ENCODE data around the gene PIWIL4. TPM values are rescaled to one million over a fixed set of nuclear protein-coding genes. Genes with fewer than 3 reads are reported as not detected.
"Not testable (repeated sequence)": the region's sequence is repeated elsewhere in the genome, so short reads cannot be mapped to it uniquely, and the experiment has no call there.

Gene PIWIL4
- total RNA-seq, 1 experiment from 2014 or later = 0.20 TPM

DNA sequence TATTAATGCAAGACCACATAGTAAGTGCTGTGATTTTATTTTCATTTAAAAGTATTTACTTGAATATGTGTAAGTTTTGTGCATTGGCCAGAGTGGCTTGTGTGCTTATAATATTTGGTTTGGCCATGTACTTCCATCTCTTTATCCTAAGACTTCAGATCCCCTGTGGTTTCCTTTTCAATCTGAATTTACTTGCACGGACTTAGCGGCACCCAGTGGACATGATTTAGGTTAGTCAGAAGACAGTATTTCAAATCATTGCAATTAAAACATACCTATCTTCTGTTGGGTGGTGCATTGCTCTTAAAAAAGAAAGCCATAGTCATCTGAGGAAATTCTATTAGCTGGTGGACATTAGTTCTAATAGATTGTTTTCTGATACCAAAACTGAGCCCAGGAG, 30.7 kb downstream of the PIWIL4 start:
- no peak for DNase-seq
- no peaks in the 10 kb centered on the region for H3K27me3 ChIP-seq

DNA sequence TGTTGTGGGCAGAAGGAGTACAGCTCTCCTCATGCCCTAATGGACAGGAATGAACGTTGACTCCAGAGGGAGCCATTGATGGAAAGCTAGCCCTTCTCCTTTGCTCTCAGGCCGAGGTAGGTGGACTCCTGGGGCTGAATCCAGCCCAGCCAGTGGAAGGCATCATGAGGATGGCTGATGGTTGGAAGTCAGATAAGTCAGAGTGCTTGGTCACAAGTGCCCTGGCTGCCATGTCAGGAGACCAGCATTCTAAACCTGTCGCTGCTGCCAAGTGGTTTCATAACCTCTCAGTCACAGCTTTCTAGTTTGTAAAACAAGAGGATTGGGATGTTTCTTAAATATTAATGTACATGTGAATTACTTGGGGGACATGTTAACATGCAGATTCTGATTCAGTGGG, 32.3 kb downstream of the PIWIL4 start:
- no peaks in the 10 kb centered on the region for H3K36me3 ChIP-seq
- H3K4me3 ChIP-seq = no peak overlapping the region
- H3K27me3 ChIP-seq = no peaks in the 10 kb centered on the region
- DNase-seq = no peak
- H3K9me3 ChIP-seq = no peaks in the 10 kb centered on the region

More for the DNA sequence above, 30.7 kb downstream of the PIWIL4 start:
- no peak overlapping the region for H3K4me3 ChIP-seq
- no peaks in the 10 kb centered on the region for H3K9me3 ChIP-seq
- no peaks in the 10 kb centered on the region for H3K36me3 ChIP-seq

DNA sequence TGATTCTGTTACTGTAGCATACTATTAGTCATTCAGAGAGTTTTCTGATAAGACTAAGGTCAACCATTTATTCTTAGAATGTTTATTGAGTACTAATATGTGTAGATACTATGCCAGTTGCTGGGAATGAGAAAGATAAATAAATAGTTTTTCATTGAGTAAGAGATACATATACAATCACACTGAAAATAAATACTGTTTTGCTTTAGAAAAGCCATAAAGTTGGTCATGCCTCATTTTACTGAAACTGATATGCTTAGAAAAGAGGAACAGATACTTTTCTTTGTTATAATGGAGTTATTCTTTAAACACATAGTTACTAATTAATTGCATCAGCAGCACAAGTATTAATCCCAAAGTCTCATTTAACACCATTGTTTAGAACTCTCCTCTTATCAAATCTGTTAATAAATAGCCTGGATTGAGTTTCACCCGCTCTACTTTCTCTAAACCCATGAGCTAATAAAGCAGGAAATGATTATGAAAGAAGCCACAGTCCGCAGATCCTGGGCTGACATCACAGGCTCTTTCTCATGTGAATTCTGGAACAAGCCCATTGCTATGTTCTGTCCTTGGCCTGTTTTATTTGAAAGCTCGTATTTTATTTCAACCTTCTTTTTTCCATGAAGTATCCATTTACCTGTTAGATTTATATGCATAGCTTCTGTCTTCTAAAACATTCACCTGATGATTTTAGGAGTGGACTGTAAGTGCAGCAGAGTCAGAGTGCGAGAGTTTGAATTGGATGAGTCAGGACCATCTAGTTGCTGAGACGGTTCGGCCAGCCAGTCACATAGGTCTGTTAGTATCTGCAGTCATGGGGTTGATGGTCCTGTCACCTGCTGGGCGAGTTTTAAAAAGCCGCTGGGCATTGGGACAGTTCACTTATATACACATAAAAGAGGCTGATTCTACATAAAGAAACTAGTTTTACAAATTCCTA, 35.5 kb downstream of the PIWIL4 start:
- Histone ChIP-seq H3K36me3 (no peaks in the 10 kb centered on the region), H3K27me3 (no peaks in the 10 kb centered on the region), H3K4me3 (no peak overlapping the region), H3K9me3 (no peaks in the 10 kb centered on the region)
- DNase-seq = peak; percentile 80

DNA sequence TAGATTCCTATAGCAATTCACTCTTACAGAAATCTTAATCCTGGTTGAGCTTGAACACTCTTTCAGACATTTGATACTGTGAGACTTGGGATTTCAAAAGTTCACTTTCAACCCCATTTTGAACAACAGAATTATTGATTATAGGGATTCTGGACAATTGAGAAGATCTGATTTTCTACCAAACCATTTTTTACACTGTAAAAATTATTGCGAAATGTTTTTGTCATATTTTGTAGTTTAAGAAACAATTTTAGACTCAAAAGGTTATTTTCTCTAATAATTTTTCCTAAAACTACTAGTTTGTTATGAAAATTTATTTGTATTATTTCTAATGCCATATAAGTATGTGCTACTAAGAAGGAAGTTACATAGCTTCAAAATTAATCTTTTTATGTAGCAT, 36.4 kb downstream of the PIWIL4 start:
- Histone ChIP-seq H3K36me3 (no peaks in the 10 kb centered on the region), H3K4me3 (no peak overlapping the region), H3K9me3 (no peaks in the 10 kb centered on the region), H3K27me3 (no peaks in the 10 kb centered on the region)
- no peak for DNase-seq

DNA sequence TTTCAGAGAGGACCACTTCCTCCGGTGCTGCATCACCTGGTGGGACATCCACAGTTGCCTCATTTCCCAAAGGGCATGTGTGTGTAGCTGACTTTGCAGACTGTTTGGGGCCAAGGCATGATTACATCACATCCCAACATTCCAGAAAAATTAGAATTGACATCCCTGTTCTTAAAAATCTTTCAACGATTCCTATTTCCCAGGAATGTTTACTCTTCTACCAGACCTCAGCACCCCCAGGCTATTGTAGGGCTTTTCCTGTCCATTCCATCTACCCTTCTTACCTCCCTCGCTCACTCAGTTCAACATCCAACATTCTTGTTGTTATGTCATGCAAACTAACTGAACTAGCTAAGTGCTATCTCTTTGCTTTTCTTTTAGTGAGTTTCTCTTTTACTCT, 37.3 kb downstream of the PIWIL4 start:
- Histone ChIP-seq H3K9me3 (no peaks in the 10 kb centered on the region), H3K27me3 (no peaks in the 10 kb centered on the region), H3K36me3 (no peaks in the 10 kb centered on the region), H3K4me3 (no peak overlapping the region)
- DNase-seq = no peak

DNA sequence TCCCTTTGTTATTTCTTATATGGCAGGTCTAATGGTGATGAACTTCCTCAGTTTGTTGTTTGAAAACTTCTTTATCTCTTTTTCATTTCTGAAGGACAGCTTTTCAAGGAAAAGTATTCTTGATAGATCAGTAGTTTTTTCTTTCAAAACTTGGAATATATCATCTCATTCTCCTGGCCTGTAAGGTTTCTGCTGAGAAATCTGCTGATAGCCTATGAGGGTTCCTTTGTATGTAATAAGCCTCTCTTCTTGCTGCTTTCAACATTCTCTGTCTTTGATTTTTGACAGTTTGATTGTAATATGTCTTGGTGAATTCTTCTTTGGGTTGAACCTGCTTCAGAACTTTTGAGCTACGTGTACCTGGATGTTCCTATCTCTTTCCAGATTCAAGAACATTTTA, 46.0 kb downstream of the PIWIL4 start:
- no peak overlapping the region for H3K4me3 ChIP-seq
- no peak for DNase-seq

DNA sequence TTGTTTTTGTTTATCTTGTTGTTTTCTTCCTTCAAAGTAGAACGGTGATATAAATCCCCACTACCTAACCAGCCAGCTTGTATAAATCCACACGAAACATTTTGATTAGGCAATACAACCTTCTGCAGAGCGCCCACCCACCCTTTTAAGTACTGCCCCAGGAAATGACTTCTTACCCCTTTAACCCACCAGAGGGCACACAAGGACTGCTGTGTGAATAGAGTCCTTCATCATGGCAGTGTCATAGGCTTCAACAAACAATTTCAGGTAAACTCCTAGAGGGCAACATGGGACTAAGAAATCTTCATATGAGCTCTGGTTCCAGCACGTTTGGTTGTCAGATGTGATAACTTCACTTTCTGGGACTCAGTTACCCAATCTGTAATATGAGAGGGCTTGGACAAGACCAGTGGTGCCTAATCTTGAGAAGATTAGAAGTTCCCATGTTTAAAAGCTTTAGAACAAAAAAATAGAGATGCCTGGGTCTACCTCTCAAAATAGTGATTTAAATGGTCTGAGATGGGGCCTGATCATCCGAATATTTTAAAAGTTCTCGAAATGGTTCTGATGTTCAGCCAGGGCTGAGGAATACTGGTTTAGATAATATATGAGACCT, 56.1 kb downstream of the PIWIL4 start:
- Histone ChIP-seq H3K36me3 (no peaks in the 10 kb centered on the region), H3K27me3 (no peaks in the 10 kb centered on the region), H3K4me3 (no peak overlapping the region), H3K9me3 (peaks cover 18% of the 10 kb centered on the region)
- DNase-seq = peak; percentile 47

More for the DNA sequence above, 46.0 kb downstream of the PIWIL4 start:
- Histone ChIP-seq H3K36me3 (no peaks in the 10 kb centered on the region), H3K27me3 (no peaks in the 10 kb centered on the region), H3K9me3 (peaks cover 13% of the 10 kb centered on the region)

DNA sequence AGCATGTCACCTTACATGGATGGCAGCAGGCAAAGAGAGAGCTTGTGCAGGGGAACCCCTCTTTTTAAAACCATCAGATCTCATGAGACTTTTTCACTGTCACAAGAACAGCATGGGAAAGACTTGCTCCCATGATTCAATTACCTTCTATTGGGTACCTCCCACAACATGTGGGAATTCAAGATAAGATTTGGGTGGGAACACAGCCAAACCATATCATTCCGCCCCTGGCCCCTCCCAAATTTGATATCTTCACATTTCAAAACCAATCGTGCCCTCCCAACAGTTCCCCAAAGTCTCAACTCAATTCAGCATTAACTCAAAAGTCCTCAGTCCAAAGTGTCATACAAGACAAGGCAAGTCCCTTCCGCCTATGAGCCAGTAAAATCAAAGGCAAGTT, 58.3 kb downstream of the PIWIL4 start:
- H3K4me3 ChIP-seq, DNase-seq, H3K27me3 ChIP-seq, H3K36me3 ChIP-seq: not testable (repeated sequence)
- peaks cover 18% of the 10 kb centered on the region for H3K9me3 ChIP-seq

DNA sequence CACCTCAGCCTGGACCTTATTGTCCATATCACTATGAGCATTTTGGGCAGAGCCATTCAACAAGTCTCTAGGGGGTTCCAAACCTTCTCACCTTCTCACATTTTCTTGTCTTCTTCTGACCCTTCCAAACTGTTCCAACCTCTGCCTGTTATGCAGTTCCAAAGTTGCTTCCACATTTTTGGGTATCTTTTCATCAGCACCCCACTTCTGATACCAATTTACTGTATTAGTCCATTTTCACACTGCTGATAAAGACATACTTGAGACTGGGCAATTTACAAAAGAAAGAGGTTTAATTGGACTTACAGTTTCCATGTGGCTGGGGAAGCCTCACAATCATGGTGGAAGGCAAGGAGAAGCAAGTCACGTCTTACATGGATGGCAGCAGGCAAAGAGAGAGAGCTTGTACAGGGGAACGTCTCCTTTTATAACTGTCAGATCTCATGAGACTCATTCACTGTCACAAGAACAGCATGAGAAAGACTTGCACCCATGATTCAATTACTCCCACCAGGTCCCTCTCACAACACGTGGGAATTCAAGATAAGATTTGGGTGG, 59.9 kb downstream of the PIWIL4 start:
- not testable (repeated sequence) for H3K4me3 ChIP-seq, DNase-seq, H3K27me3 ChIP-seq, H3K36me3 ChIP-seq
- H3K9me3 ChIP-seq = peaks cover 18% of the 10 kb centered on the region

DNA sequence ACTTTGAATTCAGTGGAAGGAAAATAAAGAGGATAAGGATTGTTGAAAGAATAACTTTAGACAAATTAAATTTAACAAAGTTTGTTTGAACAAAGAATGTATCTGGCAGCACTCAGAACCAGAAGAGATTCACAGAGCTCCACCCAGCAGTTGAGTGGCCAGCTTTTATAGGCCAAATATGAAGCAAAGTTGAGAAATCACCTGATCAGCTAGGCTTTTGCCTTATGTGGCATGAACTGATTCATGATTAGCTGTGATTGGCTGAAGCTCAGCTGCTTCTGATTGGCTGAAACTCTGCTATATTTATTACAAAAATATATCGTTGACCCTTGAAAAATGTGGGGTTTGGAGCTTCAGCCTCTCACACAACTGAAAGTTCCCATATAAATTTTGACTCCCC, 62.6 kb downstream of the PIWIL4 start:
- Histone ChIP-seq H3K9me3 (peaks cover 18% of the 10 kb centered on the region), H3K36me3 (no peaks in the 10 kb centered on the region), H3K27me3 (no peaks in the 10 kb centered on the region; the same call in 1 of the 2 replicates), H3K4me3 (no peak overlapping the region)
- DNase-seq = no peak

DNA sequence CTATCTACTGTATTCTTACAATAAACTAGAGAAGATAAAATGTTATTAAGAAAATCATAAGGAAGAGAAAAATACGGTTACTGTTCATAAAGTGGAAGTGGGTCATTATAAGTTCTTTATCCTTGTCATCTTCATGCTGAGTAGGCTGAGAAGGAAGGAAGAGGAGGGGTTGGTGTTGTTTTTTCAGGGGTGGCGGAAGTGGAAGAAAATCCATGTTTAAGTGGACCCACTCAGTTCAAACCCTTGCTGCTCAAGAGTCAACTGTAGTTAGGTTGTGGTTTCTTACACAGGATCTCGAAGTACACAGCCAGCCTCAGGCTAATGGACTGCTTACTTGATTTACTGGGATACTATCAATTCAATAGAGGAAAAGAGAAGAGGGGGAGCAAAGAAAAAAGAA, 63.1 kb downstream of the PIWIL4 start:
- Histone ChIP-seq H3K36me3 (no peaks in the 10 kb centered on the region), H3K9me3 (peaks cover 18% of the 10 kb centered on the region)
- no peak for DNase-seq

DNA sequence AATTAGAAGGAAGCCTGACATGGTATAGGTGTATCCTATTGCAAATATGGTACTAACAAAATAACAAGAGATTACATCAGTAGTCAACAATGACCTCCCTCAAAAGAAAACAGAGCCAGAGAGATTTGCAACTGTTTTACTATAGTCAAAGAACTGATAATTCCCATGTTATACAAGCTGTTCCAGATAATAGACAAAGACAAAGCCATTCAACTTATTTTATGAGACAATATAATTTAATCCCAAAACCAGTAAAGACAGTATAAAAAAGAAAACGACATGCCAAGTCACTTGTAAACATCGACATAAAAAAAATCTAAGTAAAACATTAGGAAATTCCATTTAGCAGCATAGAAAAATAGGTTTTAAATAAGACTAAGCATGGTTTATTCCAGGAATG, 65.2 kb downstream of the PIWIL4 start:
- Histone ChIP-seq H3K9me3 (peaks cover 6% of the 10 kb centered on the region), H3K27me3 (no peaks in the 10 kb centered on the region; the same call in 1 of the 2 replicates), H3K36me3 (no peaks in the 10 kb centered on the region), H3K4me3 (no peak overlapping the region)
- no peak for DNase-seq

More for the DNA sequence above, 63.1 kb downstream of the PIWIL4 start:
- no peak overlapping the region for H3K4me3 ChIP-seq
- no peaks in the 10 kb centered on the region; the same call in 1 of the 2 replicates for H3K27me3 ChIP-seq

DNA sequence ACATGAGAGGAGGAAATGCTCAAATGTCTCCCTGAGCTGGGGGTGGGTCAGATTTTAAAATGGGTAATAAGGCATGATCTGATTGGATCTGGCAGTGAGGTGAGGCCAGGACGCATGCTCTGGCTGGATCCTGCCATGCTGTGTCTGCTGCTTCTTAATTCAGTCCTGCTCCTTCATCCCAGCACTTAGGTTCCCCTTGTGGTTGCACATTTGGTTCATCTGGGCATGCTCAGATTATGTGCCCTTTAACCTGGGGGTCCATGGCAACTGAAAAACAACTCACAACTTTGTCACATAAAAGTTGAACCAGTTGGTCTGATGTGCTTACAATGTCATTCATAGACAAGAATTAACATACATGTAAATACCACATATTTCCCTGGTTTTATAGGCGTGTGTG, 67.9 kb downstream of the PIWIL4 start:
- Histone ChIP-seq H3K4me3 (no peak overlapping the region), H3K27me3 (no peaks in the 10 kb centered on the region; the same call in 1 of the 2 replicates), H3K36me3 (no peaks in the 10 kb centered on the region), H3K9me3 (no peaks in the 10 kb centered on the region)
- DNase-seq = no peak

DNA sequence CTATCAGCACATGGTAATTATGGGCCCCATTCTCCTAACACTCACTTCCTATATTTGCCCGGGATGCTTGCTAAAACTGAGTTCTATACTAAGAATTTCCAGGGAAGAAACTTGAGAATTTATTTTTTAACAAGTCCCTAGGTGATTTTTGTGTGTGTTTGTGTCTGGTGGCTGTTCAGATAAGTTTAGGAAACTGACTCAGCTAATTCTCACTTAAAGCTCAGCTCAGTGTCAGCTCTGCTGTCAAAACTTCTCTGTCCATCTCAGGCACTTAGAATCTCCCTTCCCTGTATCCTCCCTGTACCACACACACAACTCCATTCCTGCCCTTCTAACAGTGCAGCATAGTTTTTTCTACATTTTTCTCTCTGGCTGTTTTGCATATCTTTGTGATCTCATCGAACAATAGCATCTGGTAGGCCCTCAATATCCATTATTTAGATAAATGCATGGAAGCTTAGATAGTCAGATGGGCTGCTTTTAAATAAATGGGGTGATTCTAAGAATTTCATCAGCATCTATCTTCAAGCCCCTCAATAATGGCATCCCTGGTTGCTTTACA, 69.3 kb downstream of the PIWIL4 start:
- H3K27me3 ChIP-seq = no peaks in the 10 kb centered on the region; the same call in 1 of the 2 replicates

DNA sequence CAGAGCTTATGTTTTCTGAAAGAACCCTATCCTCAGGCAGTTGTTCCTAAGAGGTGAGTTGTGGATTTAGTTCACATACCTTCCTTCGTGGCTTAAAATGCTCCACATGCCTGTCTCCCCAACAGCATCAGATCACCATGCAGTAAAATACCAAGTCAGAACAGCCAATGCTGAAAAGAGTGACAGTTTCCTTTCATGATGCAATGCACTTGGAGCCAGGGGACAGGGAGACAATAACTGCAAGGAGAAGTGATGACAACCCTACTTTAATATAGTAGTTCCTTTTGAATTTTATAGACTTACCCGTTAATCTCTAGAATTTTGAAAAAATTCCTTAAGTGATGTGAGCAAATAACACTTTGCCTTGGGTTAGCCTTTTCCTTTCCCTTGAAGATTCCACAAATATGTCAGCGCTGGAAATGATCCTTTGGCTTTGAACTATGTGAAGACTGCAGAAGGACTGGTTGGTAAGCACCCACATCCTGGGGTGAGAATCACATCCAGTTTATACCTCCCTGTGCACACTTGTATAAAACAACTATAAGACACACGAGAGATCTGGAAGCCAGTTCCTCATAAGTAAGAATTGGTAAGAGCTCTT, 71.2 kb downstream of the PIWIL4 start:
- H3K36me3 ChIP-seq = no peaks in the 10 kb centered on the region
- no peak for DNase-seq

More for the DNA sequence above, 69.3 kb downstream of the PIWIL4 start:
- DNase-seq = no peak
- Histone ChIP-seq H3K9me3 (no peaks in the 10 kb centered on the region), H3K36me3 (no peaks in the 10 kb centered on the region), H3K4me3 (no peak overlapping the region)

DNA sequence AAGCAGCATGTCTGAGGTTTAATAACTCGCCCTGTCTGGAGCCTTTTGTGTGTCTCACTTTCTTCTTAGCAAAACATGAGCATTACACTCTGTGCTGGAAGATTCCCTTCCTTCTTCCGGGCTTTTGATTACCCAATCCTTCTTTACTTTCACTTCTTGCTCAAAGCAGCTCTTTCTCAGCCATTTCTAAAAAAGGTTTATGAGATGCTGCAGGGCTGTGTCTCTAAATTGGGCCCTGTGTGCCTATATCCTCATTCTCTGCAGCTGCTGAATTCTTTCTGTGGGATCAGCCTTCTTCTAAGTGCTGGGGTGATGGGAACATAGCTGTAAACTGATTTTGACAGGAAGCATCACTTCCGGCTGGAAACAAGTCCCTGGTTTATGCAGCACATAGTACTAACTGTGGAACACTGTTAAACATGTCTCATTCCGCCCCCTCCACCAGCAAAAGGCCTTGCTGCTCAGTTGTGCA, 71.8 kb downstream of the PIWIL4 start:
- no peak overlapping the region for H3K4me3 ChIP-seq
- H3K27me3 ChIP-seq = no peaks in the 10 kb centered on the region
- H3K36me3 ChIP-seq = no peaks in the 10 kb centered on the region
- no peak for DNase-seq
- no peaks in the 10 kb centered on the region for H3K9me3 ChIP-seq

More for the DNA sequence above, 71.2 kb downstream of the PIWIL4 start:
- Histone ChIP-seq H3K4me3 (no peak overlapping the region), H3K27me3 (no peaks in the 10 kb centered on the region), H3K9me3 (no peaks in the 10 kb centered on the region)

All from MG63 (cell line).